ENCODE results near the gene HHAT.

Gene HHAT

DNA sequence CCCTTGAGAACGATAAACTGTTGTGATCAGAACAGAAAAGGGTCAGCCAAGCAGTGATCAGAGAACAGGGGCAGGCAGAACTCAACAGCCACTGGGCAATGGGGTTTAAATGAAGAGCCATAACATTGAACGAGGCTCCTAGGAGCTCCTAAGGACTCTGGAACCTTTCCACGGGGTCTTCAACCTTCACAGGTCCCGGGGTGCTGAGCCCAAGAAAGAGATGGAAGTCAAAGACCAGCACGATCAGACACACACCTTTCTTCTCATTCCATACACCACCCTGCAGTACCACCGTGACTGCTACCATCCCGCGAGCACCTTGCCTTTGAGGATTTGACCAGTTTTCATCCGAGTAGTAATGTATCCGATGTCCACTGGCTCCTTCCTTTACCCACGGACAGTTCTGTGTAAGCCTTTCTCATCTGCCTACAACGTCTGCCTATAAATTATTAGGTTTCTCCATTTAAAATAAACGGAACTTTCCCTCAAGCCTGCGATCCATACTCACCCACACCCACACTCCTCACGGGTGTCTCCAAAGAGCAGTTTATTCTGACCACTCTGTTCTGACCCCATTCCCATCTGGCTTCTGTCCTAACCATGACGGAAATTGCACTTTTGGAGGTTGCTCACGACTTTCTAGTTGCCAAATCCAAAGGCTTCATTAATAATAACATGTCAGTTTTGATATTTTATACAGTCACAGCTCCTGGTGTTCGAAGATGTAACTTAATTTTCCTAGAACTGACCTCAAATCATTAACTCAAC, 16.8 kb upstream of the HHAT start:
- intact Hi-C loops (cut with DNase I) = loop anchor here (2.0 kb wide), 1 partner anchor 169 kb away; no protein-coding TSS in a partner anchor
- no peak for DNase-seq

DNA sequence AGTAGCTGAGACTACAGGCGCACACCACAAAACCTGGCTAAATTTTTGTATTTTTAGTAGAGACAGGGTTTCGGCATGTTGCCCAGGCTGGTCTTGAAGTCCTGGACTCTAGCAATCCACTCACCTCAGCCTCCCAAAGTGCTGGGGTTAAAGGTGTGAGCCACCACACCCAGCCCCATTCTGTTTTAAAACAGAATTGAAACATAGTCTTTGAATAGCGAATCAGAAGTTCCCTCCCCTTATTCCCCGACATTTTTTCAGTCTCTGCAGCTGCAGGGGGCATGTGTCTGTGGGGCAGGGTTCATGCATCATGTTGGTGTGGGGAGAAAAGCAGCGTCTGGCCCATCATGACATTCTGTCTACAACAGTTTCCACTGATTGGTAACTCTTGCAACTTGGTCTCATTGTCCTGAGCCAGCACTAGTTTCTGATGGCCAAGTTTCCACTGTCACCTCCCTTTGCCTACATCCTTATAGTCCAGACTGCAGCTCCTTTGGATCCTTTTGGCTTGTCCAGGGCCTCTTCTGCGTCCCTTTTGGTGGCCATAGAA, 15.6 kb upstream of the HHAT start:
- intact Hi-C loops (cut with DNase I) = no loop called here
- DNase-seq = no peak

DNA sequence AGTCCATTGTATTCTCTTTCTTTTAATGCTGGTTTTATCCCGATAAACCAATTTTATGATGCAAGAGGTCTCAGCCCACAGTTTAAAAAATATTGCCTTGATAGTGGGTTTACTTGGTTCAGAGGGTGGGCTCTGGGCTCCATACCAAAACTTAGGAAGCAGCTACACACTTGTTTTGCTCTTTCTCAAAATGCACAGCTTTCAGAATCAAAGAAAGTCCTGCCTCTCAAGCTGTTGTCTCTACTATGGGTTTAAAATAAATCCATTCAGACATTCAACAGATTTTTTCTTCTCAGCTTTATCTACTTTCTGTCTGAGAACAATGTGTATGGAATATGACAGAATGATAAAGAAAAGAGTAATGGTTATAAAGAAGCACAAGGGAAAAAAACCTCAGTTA, 14.8 kb upstream of the HHAT start:
- no peak for DNase-seq
- intact Hi-C loops (cut with DNase I) = no loop called here

DNA sequence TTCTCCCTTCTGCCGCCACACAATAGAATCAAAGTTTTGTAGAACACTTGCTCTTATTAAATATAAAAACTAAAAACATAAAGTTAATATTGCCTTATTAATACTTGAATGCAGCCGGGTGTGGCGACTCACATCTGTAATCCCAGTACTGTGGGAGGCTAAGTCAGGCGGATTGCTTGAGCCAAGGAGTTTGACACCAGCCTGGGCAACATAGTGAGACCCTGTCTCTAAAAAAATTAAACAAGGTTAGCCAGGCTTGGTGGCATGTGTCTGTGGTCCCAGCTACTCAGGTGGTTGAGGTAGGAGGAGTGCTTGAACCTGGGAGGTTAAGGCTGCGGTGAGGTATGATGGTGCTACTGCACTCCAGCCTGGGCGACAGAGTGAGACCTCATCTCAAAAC, 13.2 kb upstream of the HHAT start:
- intact Hi-C loops (cut with DNase I) = no loop called here
- DNase-seq = no peak

DNA sequence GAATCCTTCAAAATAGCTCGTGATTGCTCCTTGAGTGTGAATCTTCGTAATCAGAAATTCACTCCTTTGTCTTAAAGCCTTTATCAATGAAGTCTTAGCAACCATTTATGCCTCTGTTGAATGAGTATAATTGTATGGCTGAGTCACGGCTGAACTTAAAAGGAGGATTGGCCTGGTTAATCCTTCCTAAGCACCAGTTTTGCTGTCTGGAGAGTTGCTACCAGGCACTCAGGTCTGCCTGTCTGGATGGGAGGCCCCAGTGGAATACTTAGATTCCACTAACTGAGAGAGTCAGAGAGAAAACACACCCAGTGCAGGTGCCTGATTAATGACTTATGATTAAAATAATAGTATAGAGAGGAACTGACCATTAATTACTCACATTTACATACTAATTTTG, 7.6 kb upstream of the HHAT start:
- intact Hi-C loops (cut with DNase I) = no loop called here

DNA sequence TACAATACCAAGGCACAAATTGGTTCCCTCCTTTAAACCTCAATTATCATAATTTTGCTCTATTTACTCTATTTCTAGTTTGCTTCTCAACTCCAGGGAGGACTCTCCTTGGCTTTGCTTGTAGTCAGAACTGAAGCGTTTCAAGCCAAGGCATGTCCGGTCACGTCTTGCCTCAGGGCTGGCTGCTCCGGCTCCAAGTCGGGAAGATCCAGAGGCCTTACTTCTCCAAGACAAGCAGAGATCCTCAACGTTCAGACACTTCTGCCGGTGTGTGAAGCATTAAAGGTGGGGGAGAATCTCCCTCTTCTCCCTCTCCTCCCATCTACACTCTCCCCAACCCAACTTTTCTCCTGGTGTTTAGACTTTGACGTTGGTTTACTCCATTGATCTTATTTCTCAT, 7.2 kb upstream of the HHAT start:
- intact Hi-C loops (cut with DNase I) = no loop called here
- no peak for DNase-seq

More for the DNA sequence above, 7.6 kb upstream of the HHAT start:
- no peak for DNase-seq

DNA sequence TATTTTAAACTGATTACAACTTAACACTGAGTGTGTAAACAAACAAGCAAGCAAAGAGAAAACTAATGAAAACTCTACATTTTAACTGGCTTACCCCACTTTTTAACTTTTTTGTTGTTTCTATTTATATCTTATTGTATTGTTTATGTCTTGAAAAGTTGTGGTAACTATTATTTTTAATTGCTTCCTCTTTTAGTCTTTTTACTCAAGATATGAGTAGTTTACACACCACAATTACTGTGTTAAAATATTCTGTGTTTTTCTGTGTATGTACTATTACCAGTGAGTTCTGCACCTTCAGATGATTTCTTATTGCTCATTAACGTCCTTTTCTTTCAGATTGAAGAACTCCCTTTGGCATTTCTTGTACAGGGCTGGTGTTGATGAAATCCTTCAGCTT, 4.7 kb upstream of the HHAT start:
- intact Hi-C loops (cut with DNase I) = no loop called here
- DNase-seq = no peak

DNA sequence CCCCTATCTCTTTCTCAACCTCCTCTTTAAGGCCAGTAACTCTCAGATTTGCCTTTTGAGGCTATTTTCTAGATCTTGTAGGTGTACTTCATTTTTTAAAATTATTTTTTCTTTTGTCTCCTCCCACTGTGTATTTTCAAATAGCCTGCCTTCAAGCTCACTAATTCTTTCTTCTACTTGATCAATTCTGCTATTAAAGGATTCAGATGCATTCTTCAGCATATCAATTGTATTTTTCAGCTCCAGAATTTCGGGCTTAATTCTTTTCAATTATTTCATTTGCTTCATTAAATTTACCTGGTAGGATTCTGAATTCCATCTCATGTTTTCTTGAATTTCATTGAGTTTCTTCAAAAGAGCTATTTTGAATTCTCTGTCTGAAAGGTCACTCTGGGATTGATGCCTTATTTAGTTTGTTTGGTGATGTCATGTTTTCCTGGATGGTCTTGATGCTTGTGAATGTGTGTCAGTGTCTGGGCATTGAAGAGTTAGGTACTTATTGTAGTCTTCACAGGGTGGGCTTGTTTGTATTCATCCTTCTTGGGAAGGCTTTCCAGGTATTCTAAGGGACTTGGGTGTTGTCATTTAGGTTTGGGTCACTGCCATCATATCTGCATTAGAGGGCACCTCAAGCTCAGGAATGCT, 3.6 kb upstream of the HHAT start:
- DNase-seq = no peak
- intact Hi-C loops (cut with DNase I) = no loop called here

DNA sequence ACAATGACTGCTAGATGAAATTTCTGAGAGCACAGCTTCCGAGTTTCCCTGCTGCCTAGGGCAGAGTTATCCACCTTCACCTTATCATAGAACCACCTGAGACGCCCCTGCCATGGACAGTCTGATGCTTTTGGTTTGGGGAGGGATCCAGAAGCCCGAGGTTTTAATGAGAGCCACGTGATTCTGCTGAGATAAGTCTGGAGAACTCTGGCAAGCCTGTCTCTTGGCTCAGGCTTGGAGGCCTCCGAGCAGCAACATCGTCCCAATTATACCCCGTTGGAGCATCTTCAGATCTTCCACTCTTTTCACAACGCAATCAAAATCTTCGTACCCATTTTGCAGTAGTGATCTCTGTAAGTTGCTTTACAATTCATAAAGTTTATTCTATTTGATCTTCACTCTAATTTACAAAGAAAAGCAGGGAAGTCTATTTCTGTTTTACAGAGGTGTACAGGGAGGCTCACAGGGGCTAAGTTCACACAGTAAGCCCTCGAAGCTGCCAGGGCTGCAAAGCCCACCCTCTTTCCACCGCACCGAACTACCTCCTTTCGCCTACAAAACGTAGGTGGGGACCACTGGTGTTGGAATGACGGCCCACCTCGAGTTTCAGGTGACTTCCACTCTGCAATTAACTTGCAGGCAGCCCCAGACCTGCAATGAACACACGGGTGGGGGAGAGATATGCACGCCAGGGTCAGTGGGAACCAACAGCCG, 513 bp upstream of the HHAT start:
- DNase-seq = peak in 4 of 42 donors; percentile 13 to 43 (median 17)
- intact Hi-C loops (cut with DNase I) = no loop called here

DNA sequence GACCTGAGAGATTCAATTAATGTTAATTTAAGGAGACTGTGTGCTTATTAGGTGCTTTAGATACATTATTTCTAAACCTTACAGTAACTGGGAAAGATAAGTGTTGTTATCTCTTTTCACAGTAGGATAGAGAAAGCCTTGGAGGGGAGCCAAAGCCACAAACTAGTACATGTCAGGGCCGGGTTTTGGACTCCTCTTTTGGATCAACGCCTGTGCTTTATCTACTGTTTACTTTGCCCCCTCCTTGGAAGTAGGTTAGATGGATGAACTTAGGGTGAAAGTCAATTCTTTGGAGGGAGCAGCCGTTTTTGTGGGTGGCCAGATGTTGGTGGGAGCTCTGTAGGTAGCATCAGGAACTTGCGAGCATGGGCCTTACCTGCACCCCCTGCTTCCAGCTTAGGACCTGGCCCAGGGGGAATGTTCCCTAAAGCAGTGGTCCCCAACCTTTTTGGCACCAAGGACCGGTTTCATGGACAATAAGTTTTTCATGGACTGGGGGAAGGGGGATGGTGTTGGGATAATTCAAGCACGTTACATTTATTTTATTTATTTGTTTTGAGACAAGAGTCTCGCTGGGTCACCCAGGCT, 1.7 kb downstream of the HHAT start:
- intact Hi-C loops (cut with DNase I) = no loop called here
- DNase-seq = no peak

DNA sequence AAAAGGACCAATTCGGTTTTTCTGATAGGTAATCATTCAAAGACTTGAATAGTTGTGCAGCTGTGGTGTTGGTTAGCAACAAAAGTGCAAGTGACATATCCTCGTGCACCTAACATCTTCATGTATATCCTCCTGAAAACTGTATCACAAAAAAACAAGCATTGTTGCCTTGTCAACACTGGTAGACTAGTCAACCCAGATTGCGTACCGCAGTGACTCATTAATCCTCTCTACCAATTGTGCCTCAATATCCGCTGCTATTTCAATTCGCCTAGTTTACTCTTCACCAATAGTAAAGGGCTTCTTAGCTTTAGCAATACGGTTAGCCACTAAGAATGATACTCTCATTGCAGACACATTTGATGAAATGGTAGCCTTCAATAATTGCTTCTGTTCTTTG, 3.5 kb downstream of the HHAT start:
- intact Hi-C loops (cut with DNase I) = no loop called here
- DNase-seq = no peak

DNA sequence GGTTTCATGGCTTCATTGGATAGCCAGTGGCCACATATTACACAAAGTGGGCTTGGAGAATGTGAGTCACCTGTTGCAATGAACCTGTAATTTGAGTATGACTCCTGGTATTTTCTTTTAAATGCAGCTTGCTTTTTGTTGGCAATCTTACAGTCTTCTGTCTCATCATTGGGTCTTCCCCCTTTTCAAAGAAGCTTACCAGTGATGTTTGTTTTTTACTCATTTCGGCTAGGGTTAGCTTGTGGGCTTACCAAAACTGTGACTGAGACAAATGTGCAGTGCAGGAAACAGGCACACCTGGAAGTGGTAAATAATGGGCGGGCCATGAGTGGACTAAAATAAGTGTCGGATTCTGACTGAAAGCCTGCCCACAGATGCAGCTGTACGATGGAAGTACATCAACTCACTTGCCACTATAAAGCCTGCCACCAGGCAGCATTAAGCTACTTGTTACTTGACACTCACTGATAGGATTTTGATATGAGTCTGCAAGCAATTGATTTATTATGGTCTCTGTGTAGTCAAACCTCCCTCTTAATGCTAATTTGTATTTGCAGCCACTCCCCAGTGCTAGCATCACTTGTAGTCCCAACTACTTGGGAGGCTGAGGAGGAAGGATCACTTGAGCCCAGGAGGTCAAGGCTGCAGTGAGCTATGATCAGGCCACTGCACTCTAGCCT, 4.2 kb downstream of the HHAT start:
- intact Hi-C loops (cut with DNase I) = no loop called here
- no peak for DNase-seq

DNA sequence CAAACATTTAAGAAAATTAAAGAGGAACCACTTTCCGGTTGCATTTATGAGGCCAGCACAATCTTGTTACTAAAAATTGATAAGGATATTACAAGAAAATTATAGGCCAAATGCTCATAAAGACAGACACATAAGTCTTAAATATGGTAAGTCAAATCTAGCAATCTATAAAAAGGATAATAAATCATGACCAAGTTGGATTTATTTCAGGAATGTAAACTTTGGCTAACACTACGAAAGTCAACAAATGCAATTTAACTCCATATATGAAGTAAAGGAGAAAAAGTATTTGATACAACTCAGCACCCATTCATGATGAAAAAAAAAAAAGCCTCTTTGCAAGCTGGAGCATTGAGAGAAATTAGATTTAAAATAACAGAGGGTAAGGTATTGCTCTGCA, 6.3 kb downstream of the HHAT start:
- intact Hi-C loops (cut with DNase I) = no loop called here
- DNase-seq = no peak

DNA sequence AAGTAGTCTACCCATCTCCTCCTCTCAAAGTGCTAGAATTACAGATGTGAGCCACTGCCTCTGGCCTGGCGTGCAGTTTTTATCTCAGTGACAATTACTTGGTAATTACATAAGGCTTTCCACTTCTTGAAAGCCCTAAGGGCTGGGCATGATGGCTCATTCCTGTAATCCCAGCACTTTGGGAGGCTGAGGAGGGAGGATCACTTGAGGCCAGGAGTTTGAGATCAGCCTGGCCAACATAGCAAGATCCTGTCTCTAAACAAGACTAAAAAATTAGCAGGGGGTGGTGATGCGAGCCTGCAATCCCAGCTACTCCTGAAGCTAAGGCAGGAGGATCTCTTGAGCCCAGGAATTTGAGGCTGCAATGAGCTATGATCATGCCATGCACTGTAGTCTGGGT, 7.7 kb downstream of the HHAT start:
- intact Hi-C loops (cut with DNase I) = no loop called here
- DNase-seq = no peak

DNA sequence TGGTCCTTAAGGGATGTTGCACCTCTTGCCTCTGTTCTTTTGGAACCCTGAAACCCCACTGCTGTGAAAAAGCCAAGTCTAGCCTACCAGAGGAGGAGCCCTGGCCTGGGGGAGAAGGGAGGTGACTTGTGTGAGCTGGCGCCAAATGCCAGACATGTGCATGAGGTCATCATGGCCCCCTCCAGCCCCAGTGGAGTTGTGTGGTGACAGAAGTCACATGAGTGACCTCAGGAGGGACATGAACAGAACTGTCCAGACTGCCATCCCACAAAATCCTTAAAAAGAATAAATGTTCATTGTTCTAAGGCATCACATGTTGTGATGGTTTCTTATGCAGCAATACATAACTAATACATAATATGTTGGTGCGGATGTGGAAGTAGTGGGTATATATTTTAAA, 10.8 kb downstream of the HHAT start:
- intact Hi-C loops (cut with DNase I) = no loop called here
- DNase-seq = no peak

DNA sequence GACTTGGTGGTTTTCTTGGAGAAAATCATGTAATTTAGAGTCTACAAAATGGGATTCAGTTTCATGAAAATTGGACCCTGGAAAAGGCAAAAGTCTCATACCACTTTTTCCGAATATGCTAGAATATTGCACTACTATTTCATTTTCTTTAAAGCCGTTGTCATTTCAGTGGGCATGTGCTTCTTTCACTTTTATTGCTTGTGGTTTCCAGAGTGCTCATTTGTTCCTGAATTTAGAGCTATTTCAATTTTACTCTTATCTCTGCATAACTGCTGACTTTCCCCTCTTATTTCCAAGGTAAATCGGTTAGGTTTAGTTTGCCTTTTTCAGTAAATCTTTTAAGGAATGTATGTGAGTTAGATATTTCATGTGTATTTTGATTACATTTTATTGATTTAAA, 11.6 kb downstream of the HHAT start:
- DNase-seq = no peak
- intact Hi-C loops (cut with DNase I) = no loop called here

DNA sequence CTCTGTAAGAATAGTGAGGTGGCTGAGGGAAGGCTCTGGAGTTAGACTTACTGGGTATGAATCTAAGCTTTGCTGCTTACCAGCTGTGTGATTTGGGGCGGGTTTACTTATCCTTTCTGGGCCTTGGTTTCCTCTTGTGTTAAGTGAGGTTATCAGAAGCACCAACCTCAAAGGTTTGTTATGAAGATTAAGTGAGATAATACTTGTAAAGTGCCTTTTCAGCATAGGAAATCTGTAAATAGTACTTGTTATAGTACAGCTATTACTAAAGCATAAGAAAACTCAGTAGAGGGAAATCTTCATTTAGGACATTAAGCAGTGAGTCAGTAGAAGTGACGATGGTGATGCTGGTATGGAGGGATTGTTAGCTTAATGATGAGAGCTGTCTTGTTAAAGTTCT, 12.1 kb downstream of the HHAT start:
- intact Hi-C loops (cut with DNase I) = no loop called here

DNA sequence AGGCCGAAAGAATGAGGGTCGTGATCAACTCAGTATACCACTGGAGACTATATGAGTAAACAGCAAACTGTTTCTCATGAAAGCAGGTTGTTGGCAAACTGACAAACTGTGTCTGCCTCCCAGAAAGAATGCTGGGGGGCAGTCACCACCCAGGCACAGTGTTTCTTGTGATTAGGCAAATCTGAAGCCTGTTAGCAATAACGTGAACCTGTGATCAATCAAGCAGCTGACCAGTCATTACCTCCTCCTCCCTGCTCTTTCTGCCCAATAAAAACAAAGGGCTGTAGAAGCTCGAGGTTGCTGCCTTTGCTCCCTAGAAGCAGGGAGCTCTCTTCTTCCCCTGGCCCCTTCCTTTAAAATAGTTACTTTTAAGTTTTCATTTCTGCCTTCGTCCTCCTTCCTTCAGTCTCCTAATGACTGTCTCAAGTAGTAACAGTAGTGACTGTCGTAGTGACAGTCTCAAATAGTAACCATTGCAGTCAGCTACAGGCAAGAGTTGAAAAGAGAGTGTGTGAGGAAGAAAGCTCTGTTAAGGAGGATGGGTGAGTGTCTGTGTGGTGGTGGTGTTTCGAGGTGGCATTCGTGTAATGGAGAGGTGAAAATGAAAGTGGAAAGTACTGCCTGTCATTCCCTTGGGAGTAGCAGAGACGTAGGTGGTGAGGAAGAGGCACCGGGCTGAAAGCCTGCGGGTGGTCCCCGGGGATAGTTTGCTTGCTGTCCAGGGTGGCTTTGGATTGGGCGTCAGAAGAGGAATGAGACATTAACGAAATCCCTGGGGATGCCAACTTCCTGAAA, 14.5 kb downstream of the HHAT start:
- no peak for DNase-seq
- intact Hi-C loops (cut with DNase I) = no loop called here

More for the DNA sequence above, 12.1 kb downstream of the HHAT start:
- no peak for DNase-seq

All from head of caudate nucleus (tissue), 42 donors.